NOMO-1 treated with DMSO at 0.1 percent for 48 hours (cell line): ENCODE results near the gene COL5A1.
A peak's percentile ranks its signal among the peaks of the same experiment; 100 is the strongest.

Source experiments
- DNase-seq: peaks from one replicate; lab custom pipeline; 2025; ENCODE audit not compliant: unreplicated experiment; lab: John Stamatoyannopoulos, UW

COL5A1 gene

GRCh38 chr9:134885679-134886412, 244.2 kb downstream of the COL5A1 start:
- no peak for DNase-seq

DNA sequence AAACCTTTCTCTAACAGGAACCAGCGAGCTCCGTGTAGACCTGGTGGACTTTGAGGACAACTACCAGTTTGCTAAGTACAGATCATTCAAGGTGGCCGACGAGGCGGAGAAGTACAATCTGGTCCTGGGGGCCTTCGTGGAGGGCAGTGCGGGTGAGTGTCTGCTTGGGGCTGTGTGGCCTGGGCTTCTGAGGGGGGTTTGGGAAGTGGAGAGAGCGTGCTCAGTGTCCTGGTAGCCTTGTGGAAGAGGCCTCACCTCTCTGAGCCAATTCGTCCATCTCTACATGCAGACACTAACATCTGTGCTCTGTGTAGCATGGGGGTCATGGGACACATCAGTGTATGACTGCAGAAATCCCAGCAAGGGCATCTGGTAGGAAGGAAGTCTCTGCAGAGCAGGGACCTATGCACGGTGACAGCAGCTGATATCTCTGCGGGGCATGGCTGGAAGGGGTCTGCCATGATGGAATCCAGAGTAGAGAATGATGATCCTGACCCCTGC, 244.9 kb downstream of the COL5A1 start:
- no peak for DNase-seq

GRCh38 chr9:134887219-134887618, 245.6 kb downstream of the COL5A1 start:
- DNase-seq = no peak

- DNase-seq = peak; percentile 28
Measured at GRCh38 chr9:134887686-134888602, 246.3 kb downstream of the COL5A1 start.

DNA sequence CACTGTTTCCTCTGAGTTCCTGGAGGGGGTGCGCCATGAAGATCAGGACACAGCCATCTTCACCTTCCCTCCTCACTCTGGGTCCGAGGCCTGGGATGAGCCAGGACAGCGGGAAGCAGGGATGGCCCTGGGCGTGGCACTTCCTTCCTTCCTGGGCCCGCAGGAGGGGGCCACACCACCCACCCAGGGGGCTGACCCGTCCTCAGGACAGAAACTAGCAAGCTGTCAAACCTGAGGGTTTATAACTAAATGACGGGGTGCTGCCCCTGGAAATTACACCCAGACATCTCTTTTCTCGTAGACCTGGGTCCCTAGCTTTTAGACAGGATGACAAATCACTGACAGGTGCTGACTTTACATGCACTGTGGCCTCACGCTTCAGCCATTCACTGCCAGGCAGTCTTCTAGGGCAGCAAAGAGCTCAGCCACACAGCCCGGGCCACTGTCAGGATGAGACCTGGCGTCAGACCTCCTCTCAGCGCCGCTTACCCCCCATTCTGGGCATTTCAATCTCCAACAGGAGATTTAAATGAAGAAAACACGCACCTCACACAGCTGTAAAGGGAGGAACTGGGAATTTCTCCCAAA, 247.1 kb downstream of the COL5A1 start:
- no peak for DNase-seq

- no peak for DNase-seq
Measured at GRCh38 chr9:134889386-134890154, 248.0 kb downstream of the COL5A1 start.

GRCh38 chr9:134890155-134890495, 248.5 kb downstream of the COL5A1 start:
- DNase-seq = no peak

- peak; percentile 83 for DNase-seq
Measured at GRCh38 chr9:134891053-134891452, 249.4 kb downstream of the COL5A1 start.

DNA sequence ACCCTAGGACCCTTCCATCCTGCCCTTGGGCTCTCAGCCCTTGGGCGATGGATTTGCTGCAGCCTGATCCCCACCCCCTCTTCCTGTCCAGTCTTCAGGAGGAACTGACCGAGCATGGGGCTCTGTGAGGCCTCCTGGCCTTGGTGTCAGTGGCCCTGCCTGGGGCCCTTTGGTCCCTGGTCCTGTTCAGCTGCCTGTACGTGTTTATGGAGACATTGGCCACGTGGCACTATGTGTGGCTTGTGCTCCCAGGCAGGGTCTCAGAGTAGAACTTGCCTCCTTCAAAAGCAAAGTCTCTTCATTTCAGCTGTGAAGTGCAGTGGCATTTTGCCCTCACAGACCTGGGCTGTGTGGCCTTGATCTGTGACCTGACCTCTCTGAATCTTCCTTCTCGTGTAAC, 250.1 kb downstream of the COL5A1 start:
- no peak for DNase-seq

- DNase-seq = no peak
Measured at GRCh38 chr9:134892221-134892620, 250.6 kb downstream of the COL5A1 start.

GRCh38 chr9:134892820-134893420, 251.3 kb downstream of the COL5A1 start:
- DNase-seq = no peak
